Measurements from ENCODE around the gene LY86.

The LY86 gene
- long read RNA-seq, donor 1, partial matches to known transcripts: 0 of 1 reads
- long read RNA-seq, donor 1, other reads (novel, unspliced or antisense): 0 of 1 reads
- long read RNA-seq, donor 2, partial matches to known transcripts: 0 of 1 reads
- long read RNA-seq, donor 2, other reads (novel, unspliced or antisense): 0 of 1 reads
- long read RNA-seq, donor 3: 0 reads
- long read RNA-seq, donor 4: 0 reads
- long read RNA-seq, donor 5, partial matches to known transcripts: 0 of 1 reads
- long read RNA-seq, donor 5, other reads (novel, unspliced or antisense): 0 of 1 reads
- long read RNA-seq, donor 6, partial matches to known transcripts: 0 of 1 reads
- long read RNA-seq, donor 6, other reads (novel, unspliced or antisense): 0 of 1 reads
- long read RNA-seq, donor 7, partial matches to known transcripts: 0 of 2 reads
- long read RNA-seq, donor 7, other reads (novel, unspliced or antisense): 0 of 2 reads
- long read RNA-seq, donor 8, partial matches to known transcripts: 0 of 3 reads
- long read RNA-seq, donor 8, other reads (novel, unspliced or antisense): 0 of 3 reads

DNA sequence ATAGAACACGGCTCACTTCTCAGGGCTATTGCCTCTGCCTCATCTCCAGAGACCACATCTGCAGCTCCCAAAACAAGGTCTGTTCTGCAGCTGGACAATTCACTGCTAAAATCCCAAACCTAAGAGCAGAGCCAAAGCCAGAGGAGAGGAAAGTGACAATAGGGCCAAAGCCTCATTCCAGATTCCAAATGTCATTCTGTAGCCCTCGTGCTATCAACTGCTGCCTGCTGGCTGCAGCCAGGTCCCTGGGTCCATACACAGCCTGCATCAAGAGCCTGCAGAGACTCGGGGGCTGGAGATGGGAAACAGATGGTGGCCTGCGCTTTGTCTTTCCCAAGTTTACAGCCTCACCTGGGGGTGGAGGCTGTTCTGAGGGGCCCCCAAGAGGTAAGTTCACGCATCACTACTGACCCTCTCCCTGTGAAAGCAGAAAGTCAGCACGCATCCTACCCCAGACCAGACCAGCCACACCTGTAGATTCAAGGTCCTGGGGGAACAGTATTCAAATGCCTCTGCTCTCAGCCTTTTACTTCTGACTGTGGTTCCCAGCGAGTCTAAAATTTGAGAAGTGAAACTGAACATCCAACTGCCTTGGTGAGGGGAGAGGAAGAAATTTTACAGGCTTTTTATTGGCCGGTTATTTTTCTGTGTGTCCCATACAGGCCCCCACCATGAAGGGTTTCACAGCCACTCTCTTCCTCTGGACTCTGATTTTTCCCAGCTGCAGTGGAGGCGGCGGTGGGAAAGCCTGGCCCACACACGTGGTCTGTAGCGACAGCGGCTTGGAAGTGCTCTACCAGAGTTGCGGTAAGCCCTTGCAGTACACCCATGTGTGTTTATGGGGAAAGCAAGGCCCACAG, at the start of gene LY86:
Gene LY86, plus strand, starts transcription at position 657 of the 860 bp plus-strand sequence. Its CDS starts 15 bp downstream, at position 672.
- no peak for DNase-seq

DNA sequence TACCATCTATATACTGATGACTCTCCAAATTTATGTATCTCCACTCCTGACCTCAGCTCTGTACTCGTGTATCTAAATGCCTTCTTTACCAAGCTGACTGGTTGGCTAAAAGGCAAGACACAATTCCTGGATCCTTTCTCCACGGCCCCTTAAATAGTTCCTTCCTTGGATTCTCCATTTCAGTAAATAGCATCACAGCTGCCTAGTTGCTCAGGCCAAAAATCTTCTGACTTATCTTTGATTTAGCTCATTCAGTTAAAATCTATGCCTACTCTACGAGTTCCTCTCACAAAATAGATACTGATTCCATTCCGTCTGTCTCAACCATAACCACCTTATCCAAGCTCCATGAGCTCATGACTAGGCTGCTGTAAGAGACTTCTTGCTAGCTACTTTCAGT, 49.5 kb upstream of the LY86 start:
- no peak for DNase-seq

DNA sequence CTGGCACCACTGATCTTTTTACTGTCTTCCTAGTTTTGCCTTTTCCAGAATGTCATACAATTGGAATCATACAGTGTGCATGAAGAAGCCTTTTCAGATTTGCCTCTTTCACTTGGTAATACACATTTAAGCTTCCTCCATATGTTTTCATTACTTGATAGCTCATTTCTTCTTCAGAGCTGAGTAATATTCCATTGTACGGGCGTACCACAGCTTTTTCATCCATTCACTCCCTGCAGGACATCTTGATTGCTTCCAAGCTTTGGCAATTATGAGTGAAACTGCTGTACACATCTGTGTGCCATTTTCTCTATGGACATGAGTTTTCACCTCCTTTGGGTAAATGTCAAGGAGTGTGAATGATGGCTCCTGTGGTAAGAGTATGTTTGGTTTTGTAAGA, 46.2 kb upstream of the LY86 start:
- DNase-seq: no peak

GRCh38 chr6:6543181-6543879, 45.2 kb upstream of the LY86 start:
- DNase-seq: no peak

- DNase-seq: no peak
Measured at GRCh38 chr6:6545616-6546317, 42.8 kb upstream of the LY86 start.

DNA sequence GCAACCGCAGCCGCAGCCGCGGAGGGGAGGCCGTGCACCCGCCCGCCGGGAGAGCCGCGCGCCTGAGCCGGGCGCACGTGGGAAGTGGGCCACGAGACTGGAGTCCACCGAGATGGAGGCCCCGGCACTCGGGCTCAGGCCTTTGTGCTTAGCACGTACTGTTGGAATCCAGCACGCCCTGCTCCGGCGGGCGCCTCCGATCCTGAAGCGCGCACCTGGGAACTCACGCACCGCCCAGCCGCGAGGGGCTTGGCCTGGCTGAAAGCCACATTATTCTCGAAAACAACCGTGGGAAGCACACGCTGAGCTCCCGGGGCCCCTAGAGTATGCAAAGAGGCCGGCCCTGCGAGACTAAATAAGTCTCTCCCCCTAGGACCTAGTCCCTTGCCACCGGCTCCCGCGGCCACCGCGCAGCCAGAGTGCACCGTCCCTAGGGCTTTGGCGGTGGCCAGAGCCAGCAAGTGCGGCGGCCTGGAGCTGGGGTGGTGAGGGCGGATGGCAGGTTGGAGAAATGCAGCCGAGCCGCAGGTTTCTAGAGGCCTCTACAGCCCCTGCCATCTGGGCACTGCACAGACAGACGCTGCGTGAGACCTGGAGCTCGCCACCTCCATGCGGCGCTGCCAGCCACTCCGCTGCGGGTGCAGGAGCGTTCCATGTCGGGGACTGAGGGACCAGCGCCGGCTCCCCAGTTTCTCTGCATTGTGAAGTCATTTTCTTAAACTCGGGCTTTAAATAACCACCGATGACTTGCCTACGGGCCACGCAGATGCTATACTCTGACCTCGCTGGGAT, 42.0 kb upstream of the LY86 start:
- peak; percentile 92 for DNase-seq

DNA sequence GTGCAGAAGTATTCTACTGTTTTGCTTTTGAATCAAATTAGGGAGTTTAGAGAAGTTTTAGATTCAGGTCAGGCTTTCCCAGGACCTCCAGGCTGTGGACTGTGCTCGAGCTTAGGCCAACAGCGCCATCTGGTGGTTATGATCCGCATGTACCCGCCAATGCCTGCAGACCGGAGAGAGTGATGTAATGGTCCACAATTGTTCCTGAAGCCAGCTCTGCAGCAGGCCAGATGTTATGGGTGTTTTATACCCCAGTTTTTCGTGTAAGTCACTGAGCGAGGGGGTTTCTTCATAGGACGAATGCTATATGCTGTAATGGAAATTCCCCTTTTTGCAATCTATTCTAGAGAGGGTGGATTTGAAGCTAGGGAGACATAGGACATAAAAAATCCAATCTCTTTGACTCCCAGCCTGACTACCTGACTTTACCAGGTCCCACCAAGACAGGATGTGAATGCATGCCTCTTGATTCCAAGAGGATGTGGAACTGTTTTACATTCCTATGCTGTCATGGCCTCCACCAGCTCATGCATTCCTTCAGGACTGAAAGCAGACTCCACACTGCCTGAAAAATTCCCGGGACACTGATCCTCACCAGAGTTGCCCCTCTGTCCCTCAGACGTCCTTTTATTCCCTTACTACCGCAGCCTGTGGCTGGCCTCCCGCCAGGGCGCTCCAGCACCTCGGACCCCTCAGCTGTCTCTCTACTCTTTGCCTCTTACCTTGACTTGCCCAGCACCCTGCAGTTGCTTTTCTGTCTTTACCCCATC, 41.2 kb upstream of the LY86 start:
- no peak for DNase-seq

GRCh38 chr6:6556161-6556737, 32.3 kb upstream of the LY86 start:
- no peak for DNase-seq

- DNase-seq: peak; percentile 33
Measured at GRCh38 chr6:6556738-6557503, 31.6 kb upstream of the LY86 start.

DNA sequence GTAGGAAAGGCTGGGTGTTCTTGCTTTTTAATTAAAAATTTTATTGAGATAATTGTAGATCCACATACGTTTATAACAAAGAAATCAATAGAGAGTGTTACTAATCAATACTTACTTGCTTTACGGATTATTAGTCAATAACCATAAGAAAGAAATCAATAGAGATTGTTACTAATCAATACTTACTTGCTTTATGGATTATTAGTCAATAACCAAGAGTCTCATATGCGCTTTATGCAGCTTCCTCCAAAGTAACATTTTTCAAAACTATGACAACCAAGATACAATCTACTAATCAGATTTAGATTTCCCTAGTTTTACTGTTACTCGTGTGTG, 31.0 kb upstream of the LY86 start:
- no peak for DNase-seq

DNA sequence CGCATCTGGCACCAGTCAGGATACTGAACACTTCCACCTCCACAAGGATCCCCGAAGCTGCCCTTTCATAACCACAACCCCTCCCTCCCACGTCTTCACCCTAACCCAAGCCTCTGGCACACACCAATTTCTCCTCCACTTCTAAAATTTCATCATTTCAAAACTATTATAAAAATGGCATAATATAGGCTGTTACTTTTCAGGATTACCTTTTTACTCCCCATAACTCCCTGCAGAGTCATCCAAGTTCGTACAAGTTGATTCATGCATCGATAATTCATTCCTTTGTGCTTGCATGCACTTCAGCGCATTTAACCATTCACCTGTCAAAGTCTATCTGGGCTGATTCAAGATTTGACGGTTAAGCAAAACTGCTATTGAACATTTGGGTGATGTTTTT, 30.6 kb upstream of the LY86 start:
- DNase-seq: no peak

GRCh38 chr6:6559994-6560570, 28.4 kb upstream of the LY86 start:
- no peak for DNase-seq

- no peak for DNase-seq
Measured at GRCh38 chr6:6560909-6561308, 27.6 kb upstream of the LY86 start.

DNA sequence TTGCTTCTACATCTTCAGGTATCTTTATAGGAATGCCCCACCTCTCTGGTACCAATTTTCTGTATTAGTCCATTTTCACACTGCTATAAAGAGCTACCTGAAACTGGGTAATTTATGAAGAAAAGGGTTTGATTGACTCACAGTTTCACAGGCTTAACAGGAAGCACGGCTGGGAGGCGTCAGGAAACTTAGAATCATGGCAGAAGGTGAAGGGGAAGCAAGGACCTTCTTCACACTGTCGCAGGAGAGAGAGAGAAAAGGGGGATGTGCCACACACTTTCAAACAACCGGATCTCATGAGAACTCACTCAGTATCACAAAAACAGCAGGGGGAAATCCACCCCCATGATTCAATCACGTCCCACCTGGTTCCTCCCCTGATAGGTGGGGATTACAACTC, 24.4 kb upstream of the LY86 start:
- no peak for DNase-seq

DNA sequence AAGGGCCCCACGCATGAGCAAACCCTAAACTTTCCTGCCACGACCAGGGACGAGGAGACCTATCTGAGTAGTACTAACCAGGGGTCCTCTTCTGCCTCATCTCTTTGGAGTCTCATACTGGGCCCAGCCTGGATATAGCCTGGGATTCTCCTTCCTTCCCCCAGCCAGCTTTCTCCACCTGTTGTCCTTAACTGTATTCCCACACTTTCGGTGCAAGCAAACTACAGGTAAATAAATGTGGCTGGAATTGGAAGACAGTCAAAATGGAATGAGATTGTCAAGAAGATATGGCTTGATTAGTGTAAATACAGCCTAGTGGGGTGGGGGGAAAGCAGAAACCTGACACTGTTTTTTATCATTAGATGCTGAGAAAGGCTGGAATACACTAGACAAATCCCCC, 23.5 kb upstream of the LY86 start:
- DNase-seq: no peak

DNA sequence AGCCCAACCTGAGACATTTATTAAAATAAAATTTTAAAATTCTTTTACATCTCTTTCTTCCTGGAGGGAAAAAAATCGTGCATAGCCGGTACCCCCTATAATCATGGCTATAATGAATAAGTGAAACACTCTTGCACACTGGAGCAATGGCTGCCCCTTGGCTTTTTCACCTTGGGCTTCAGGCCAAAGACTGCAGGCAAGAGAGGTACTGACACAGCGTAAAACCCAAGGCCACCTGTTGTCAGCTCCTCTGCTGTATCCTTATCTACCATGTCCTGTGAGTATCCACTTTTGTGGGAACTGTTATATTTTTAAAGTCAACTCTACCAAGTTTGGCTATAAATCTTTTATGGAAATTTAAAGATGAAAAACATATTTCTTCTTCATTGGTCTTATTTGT, 23.0 kb upstream of the LY86 start:
- DNase-seq: no peak

DNA sequence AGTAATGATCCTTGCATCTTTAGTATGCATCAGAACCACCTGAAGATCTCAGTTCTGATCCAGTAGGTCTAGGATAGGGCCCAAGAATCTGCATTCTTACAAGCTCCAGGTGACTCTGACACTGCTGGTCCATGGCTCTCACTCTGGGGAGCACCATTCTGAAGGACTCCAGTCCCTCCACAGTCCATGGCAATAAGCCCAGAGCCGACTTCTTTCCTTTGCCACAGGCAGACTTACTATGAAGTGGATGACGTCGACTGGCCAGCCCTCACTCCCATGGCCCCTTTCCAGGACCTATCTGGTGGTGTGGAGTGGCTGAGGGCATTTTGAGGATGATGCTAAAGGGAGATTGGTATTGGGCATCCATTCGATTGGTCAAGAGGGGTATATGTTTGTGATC, 21.8 kb upstream of the LY86 start:
- no peak for DNase-seq

DNA sequence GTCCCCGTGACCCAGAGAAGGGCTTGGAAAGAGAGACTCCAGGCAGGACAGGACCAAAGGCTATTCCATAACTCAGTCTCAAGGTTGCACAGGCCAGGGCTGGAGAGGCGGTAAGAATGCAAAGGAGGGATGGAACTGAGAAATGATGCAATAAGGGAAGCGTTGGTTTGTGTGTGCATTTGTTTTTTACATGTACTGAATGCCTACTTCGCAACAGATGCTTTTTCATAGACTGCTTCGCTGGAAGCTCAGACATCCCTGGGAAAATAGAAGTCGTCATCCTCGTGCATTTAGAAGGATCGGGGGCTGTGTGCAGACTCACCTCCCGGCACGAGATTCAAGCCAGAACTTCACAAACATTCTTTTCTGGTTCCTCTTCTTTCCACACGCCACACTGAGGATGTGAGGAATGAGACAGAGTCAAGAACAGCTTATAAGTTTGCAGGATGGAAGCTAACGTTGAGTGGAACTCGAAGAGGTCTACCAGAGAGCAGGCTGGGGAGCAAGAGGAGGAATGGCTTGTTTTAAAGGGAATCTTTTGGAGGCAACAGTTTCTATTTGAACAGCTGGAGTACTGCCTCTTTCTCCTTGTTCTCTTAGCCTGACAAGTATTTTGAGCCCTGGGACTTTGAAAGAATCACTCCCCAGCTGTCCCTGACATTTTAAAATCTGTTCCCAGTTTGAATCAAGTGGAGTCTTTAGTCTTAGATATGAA, 19.3 kb upstream of the LY86 start:
- no peak for DNase-seq
